Ishikawa (cell line): ENCODE results near the gene KDM2A.

Source experiments
- CEBPB ChIP-seq: IDR thresholded peaks from 2 replicates; pipeline ENCODE4 v1.6.1; 2012
- CREB1 ChIP-seq: IDR thresholded peaks from 2 replicates; pipeline ENCODE4 v1.6.1; 2012; ENCODE audit warnings: low read depth
- EGR1 ChIP-seq: IDR thresholded peaks from 2 replicates; pipeline ENCODE4 v1.6.1; 2012
- EP300 ChIP-seq: IDR thresholded peaks from 2 replicates; pipeline ENCODE4 v1.6.1; 2012; ENCODE audit warnings: borderline replicate concordance
- FOXM1 ChIP-seq: IDR thresholded peaks from 2 replicates; pipeline ENCODE4 v1.6.1; 2012; ENCODE audit warnings: low read depth, borderline replicate concordance
- NFIC ChIP-seq: IDR thresholded peaks from 2 replicates; pipeline ENCODE4 v1.6.1; 2012
- RAD21 ChIP-seq: IDR thresholded peaks from 2 replicates; pipeline ENCODE4 v1.6.1; 2012; ENCODE audit warnings: low read depth
- TAF1 ChIP-seq: IDR thresholded peaks from 2 replicates; pipeline ENCODE4 v1.6.1; 2012; ENCODE audit warnings: low read depth, mild to moderate bottlenecking
- TCF12 ChIP-seq: IDR thresholded peaks from 2 replicates; pipeline ENCODE4 v1.6.1; 2012; ENCODE audit warnings: low read depth
- TEAD4 ChIP-seq: IDR thresholded peaks from 2 replicates; pipeline ENCODE4 v1.6.1; 2012
- YY1 ChIP-seq: IDR thresholded peaks from 2 replicates; pipeline ENCODE4 v1.6.1; 2012; ENCODE audit warnings: low read depth
- ZBTB7A ChIP-seq: IDR thresholded peaks from 2 replicates; pipeline ENCODE4 v1.6.1; 2012; ENCODE audit warnings: low read depth
- TF ChIP-seq, protein P1 (sequence below): IDR thresholded peaks from 2 replicates; pipeline ENCODE4 v1.6.1; 2012
- TF ChIP-seq, protein P2 (sequence below): IDR thresholded peaks from 2 replicates; pipeline ENCODE4 v1.6.1; 2012; ENCODE audit warnings: low read depth, mild to moderate bottlenecking
- TF ChIP-seq, protein P3 (sequence below): IDR thresholded peaks from 2 replicates; pipeline ENCODE4 v1.6.1; 2012

The KDM2A gene

DNA sequence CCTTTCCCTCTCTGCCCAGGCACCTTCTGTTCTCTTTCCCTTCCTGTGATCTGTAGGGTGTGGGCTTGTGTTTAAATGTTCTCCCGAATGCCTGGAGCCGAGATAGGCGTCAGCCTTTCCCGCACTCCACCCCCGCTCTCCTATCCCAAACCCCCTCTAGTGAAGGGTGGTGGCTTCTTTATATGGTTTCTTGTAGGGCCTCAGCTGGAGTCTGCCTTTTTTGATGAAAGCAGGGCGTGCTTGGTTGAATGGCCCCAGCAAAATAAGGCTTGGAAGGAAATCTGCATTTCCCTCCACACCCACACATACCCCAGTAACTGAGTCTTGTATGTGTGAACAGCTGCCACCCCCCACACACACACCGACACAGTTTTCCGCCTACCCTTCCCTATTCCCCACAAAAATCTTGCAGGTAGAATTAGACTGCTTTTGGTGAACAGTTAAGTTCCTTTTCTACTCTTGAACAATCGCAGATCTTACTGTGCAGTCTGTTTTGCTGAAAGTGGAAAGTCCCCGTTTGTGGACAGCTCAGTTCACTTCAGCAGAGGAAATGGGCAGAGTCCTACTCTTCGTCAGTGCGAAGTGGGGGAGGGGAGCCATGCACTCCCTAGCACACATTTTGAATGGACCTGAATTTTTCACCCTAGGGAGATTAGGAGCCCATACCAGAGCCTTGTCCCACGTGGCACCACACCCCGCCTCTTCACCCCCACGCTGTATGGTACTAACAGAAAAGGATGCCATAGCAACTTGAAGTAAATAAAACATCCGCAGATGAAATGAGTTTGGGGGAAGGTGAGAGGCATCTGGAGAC lies 121.7 kb downstream of the KDM2A start:
- TF ChIP-seq, protein P1, sequence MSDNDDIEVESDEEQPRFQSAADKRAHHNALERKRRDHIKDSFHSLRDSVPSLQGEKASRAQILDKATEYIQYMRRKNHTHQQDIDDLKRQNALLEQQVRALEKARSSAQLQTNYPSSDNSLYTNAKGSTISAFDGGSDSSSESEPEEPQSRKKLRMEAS: no peak
- TF ChIP-seq EGR1 (peak; percentile 52), YY1 (no peak), EP300 (no peak), CREB1 (no peak), ZBTB7A (0 out of 2 replicates have a peak, but pooled peaks have one; percentile 34), TCF12 (no peak), FOXM1 (no peak), CEBPB (no peak), TEAD4 (no peak), TAF1 (no peak), RAD21 (no peak), NFIC (no peak)
- TF ChIP-seq, protein P2, sequence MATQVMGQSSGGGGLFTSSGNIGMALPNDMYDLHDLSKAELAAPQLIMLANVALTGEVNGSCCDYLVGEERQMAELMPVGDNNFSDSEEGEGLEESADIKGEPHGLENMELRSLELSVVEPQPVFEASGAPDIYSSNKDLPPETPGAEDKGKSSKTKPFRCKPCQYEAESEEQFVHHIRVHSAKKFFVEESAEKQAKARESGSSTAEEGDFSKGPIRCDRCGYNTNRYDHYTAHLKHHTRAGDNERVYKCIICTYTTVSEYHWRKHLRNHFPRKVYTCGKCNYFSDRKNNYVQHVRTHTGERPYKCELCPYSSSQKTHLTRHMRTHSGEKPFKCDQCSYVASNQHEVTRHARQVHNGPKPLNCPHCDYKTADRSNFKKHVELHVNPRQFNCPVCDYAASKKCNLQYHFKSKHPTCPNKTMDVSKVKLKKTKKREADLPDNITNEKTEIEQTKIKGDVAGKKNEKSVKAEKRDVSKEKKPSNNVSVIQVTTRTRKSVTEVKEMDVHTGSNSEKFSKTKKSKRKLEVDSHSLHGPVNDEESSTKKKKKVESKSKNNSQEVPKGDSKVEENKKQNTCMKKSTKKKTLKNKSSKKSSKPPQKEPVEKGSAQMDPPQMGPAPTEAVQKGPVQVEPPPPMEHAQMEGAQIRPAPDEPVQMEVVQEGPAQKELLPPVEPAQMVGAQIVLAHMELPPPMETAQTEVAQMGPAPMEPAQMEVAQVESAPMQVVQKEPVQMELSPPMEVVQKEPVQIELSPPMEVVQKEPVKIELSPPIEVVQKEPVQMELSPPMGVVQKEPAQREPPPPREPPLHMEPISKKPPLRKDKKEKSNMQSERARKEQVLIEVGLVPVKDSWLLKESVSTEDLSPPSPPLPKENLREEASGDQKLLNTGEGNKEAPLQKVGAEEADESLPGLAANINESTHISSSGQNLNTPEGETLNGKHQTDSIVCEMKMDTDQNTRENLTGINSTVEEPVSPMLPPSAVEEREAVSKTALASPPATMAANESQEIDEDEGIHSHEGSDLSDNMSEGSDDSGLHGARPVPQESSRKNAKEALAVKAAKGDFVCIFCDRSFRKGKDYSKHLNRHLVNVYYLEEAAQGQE: no peak
- TF ChIP-seq, protein P3, sequence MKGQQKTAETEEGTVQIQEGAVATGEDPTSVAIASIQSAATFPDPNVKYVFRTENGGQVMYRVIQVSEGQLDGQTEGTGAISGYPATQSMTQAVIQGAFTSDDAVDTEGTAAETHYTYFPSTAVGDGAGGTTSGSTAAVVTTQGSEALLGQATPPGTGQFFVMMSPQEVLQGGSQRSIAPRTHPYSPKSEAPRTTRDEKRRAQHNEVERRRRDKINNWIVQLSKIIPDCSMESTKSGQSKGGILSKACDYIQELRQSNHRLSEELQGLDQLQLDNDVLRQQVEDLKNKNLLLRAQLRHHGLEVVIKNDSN: peak; percentile 23; the same call in 1 of the 2 replicates

DNA sequence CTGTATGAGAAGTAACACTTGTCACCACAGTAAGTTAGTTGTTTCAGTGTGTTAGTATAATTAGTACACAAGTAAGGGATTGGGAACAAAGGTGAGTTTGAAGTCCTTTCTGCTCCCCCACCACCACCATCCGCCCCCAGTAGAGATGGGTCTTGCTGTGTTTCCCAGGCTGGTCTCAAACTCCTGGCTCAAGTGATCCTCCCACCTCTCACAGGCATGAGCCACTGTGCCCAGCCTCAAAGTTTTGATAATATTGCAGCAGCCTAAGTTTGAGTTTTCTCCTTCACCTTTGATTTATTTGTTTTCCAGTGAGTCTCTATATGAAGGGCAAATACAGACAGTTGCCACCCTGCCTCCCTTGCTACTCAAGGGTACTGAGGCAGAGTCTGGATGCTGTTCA lies 123.5 kb downstream of the KDM2A start:
- TF ChIP-seq, protein P2: no peak
- TF ChIP-seq TAF1: no peak
- TF ChIP-seq TCF12: no peak
- TF ChIP-seq, protein P1: no peak
- TF ChIP-seq EGR1: no peak
- no peak for TF ChIP-seq CREB1
- TF ChIP-seq RAD21: no peak
- TF ChIP-seq, protein P3: no peak
- TF ChIP-seq YY1: no peak

DNA sequence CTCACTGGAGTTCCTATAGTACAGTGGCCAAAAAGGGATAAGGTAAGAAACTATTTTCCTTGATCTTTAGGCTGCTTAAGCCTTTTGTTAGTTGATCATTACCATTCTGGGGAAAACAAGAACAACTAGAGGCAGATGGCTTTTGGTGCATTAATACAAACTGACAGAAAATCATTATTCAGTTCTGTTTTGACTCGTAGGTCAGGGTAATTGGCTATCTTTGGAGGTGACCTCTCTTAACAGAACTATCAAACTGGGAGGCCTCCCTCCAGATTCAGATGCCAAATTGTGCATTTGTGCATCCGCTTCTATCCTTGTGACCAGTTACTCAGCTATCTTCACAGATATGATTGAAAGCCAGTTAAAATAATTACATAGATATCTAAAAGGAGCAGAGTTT lies 124.0 kb downstream of the KDM2A start:
- TF ChIP-seq EP300 (no peak), FOXM1 (no peak), EGR1 (no peak), CREB1 (no peak), TAF1 (no peak), ZBTB7A (no peak), TCF12 (no peak), RAD21 (no peak), TEAD4 (no peak)
- TF ChIP-seq, protein P3: no peak

DNA sequence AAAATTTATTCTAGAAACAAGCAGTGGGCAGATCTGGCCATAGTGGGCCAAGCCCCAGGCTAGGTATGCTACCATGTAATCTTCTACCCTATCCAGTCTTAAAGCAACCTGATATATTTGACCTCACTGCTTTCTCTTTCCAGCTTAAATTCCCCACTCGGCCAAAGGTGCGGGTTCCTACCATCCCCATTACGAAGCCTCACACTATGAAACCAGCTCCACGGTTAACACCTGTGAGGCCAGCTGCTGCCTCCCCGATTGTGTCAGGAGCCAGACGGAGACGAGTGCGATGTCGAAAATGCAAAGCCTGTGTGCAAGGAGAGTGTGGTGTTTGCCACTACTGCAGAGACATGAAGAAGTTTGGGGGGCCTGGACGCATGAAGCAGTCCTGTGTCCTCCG lies 126.0 kb downstream of the KDM2A start:
- TF ChIP-seq, protein P1: no peak
- TF ChIP-seq TEAD4 (no peak), YY1 (no peak), CEBPB (no peak), RAD21 (no peak), TAF1 (no peak), EP300 (no peak), ZBTB7A (no peak), FOXM1 (no peak), CREB1 (no peak), TCF12 (no peak), EGR1 (no peak)
- TF ChIP-seq, protein P2: no peak
